Measurements from ENCODE around the gene GPR4.

GPR4 gene

GRCh38 chr19:45589768-45590167 lies 12.2 kb downstream of the GPR4 start:
- no peak for DNase-seq (ENCODE audit: low spot score)

- no peak for DNase-seq (ENCODE audit: low spot score)
Observed at GRCh38 chr19:45587873-45588272, 14.1 kb downstream of the GPR4 start.

DNA sequence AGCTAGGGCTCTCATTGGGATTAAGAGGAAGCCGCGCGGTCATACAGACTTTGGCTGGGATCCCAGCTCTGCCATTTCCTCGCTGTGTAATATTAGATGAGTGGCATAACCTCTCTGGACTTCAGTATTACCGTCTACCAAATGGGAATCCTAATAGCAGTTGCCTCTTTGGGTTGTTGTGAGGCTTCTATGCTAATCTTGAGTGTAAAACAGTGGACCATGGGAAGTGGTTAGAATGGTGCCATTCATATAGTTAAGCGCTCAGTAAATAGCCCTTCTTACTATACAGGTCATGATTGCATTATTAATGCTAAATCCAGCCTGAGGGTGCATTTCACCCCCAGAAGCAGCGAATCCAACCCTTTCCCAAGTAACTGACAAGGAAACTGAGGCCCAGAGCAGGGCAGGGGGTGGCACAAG lies 16.8 kb downstream of the GPR4 start:
- no peak for DNase-seq (ENCODE audit: low spot score)

DNA sequence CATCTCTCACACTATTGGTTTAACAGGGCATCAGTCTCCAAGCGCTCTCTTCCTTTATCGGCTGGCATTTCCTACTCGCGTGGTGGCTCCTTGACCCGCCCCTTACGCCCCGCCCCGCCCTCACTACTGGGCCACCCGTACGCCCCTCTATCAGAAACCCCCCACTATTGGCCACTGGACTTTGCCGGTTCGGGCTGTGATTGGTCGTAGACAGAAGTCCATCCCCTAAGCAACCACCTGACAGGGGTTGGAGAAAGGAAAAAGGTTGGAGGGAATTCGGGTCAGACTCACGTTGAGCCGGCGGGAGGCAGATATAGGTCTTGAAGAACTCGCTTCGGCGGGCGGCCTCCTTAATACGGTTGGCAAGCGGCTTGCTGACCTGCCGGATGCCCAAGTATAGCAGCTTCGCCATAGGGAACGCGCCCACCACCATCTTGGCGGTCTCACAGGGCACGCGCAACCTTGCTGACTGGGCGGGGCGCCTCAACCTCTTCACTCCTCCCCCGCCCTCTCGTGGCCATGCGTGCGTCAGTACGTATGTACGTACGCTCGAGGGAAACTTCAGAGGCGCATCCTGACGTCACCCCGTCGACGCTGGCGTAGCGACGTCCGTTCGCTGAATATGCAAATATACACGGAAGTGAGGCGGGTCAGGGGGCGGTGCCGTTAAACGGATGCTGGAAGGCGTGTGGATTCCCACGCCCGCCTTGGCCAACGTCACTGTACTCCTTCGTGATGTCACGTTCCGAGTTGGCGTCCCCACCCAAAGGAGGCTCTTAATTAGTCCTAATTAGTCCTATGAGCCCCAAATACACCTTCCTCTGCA lies 17.5 kb downstream of the GPR4 start, which contains the start of gene OPA3:
Gene OPA3 (minus strand): TSS at position 471 of the 826 bp plus-strand sequence. CDS start 38 bp downstream, at position 433.
- peak; percentile 100 for DNase-seq (ENCODE audit: low spot score)

GRCh38 chr19:45581576-45581975 lies 20.4 kb downstream of the GPR4 start:
- no peak for DNase-seq (ENCODE audit: low spot score)

GRCh38 chr19:45578861-45579260 lies 23.2 kb downstream of the GPR4 start:
- no peak for DNase-seq (ENCODE audit: low spot score)

- no peak for DNase-seq (ENCODE audit: low spot score)
Observed at GRCh38 chr19:45577111-45577905, 24.7 kb downstream of the GPR4 start.

DNA sequence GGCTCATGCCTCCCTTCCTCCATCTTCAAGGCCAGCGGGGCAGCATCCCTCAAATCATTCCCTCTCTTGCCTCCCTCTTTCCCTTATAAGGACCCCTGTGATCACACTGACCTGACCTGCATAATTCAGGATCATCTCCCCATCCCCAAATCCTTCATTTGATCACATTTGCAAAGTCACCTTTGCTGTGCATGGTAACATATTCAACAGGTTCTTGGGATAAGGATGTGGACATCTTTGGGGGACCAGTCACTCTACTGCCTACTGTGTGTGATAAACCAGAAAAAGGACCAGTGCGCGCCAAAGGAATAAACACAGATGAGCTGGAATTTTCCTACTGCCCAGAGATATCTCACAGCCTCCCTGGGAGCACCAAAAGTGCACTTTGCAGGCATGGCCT lies 25.3 kb downstream of the GPR4 start:
- DNase-seq (ENCODE audit: low spot score): no peak

GRCh38 chr19:45575216-45575615 lies 26.8 kb downstream of the GPR4 start:
- no peak for DNase-seq (ENCODE audit: low spot score)

DNA sequence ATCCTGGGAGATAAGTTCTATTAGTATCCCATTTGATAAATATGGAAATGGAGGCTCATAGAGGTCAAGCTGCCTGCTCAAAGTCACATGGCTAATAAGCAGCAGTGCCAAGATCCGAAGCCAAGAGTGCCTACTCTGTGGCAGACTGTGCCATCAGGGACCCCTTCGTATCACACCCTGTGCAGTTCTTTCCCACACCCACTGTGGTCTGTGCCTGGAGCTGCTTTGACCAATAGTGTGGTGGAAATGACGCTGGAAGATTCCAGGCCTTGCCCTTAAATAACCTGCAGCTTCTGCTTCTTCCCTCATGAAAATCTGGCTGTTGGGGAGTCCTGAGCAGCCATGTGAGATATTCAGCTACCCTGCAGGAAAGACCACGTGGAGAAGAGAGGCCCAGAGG lies 27.5 kb downstream of the GPR4 start:
- no peak for DNase-seq (ENCODE audit: low spot score)

GRCh38 chr19:45571457-45572220 lies 30.4 kb downstream of the GPR4 start:
- DNase-seq (ENCODE audit: low spot score): no peak

GRCh38 chr19:45569619-45570421 lies 32.2 kb downstream of the GPR4 start:
- DNase-seq (ENCODE audit: low spot score): peak; percentile 26

DNA sequence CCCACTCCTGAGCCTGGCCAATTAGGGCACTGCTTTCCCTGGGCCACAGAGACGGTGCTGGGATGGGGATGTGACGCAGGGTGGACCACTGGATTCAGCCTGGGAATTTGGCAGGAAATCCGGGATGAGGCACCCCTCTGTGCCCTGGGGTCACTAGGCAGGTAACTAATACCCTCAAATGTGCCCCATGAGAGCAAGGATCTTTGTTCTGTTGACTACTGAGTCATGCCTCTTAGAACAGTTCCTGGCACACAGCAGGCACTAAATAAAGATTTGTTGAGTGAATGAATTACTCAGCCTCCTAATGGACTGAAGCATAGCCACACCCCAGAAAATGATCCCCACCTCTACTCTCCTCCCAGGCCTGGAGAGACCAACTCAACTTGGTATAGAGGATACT lies 33.3 kb downstream of the GPR4 start:
- DNase-seq (ENCODE audit: low spot score): no peak

- no peak for DNase-seq (ENCODE audit: low spot score)
Observed at GRCh38 chr19:45567609-45568008, 34.4 kb downstream of the GPR4 start.

GRCh38 chr19:45564131-45564780 lies 37.8 kb downstream of the GPR4 start:
- DNase-seq (ENCODE audit: low spot score): no peak

- no peak for DNase-seq (ENCODE audit: low spot score)
Observed at GRCh38 chr19:45560686-45561085, 41.3 kb downstream of the GPR4 start.

- DNase-seq (ENCODE audit: low spot score): no peak
Observed at GRCh38 chr19:45560038-45560437, 42.0 kb downstream of the GPR4 start.

DNA sequence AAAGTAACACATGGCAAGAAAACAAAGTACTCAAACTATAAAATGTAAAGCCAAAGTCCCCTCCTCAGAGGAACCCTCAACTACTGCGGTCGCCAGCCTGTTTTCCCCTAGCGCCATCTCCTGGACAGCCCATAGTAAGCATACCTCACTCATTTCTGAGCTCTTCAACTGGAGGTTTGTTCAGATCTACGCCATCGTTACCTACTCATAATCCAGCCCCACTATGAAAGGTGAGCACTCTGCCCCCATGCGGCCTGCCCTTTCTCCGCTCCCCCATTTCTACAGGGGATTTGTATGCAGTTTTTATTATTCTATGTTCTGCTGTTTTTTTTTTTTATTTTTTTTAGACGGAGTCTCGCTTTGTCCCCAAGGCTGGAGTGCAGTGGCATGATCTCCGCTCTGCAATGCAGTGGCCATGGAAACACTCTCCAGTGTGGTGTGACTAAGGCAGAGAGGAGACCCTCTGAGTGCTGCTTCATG lies 43.6 kb downstream of the GPR4 start:
- DNase-seq (ENCODE audit: low spot score): peak; percentile 38

DNA sequence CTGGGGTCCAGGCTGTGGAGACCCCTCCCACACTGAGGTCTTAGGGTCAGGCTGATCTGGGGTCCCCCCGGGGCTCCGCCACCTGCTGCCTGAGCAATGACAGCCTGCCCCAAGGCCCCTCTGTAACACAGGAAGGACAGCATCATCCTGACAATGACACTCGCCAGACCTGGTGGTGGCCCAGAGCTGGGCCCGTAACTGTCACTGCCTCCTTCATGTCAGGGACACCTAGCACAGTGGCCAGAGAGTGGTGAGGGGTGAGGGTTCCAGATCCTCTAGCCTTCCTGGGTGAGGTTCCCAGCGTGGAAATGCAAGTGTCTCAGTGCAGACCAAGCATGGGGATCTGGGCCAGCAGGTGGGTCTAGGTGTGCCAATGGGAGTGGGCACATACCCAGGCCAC lies 45.2 kb downstream of the GPR4 start:
- no peak for DNase-seq (ENCODE audit: low spot score)

DNA sequence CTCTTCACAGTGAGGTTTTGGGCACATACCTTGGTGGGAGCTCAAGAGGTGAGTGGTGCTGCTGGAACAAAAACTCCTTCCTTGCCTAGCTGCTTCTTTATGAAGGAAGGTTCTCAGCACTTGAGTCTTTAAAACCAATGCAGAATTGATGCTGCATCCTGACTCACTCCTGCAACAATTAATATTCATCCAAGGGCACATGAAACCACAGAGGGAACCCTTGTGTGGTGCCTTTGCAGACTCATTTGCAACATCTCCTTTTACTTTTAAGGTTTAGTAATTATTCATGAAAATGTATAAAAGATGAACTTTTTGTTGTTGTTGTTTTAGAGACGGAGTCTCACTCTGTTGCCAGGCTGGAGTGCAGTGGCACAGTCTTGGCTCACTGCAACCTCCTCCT lies 47.5 kb downstream of the GPR4 start:
- no peak for DNase-seq (ENCODE audit: low spot score)

GRCh38 chr19:45553464-45553863 lies 48.5 kb downstream of the GPR4 start:
- DNase-seq (ENCODE audit: low spot score): no peak
